ENCODE measurements around the gene PIK3CB.
"Not testable (repeated sequence)": the region's sequence is repeated elsewhere in the genome, so short reads cannot be mapped to it uniquely, and the experiment has no call there.

Gene PIK3CB

DNA sequence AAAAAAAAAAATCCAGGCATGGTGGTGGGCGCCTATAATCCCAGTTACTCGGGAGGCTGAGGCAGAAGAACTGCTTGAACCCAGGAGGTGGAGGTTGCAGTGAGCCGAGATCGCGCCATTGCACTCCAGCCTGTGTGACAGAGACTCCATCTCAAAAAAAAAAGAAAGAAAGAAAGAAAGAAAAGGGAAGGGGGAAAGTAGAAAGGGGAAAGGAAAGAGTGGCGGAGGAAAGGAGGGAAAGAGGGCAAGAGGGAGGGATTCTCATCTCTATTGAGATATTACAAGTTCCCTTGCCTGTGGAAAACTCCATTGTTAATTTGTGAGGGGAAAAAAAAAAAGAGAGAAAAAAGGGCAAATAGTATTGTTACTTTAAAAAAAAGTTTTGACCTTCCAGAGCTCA is 32.5 kb downstream of the PIK3CB start:
- not testable (repeated sequence) for DNase-seq

DNA sequence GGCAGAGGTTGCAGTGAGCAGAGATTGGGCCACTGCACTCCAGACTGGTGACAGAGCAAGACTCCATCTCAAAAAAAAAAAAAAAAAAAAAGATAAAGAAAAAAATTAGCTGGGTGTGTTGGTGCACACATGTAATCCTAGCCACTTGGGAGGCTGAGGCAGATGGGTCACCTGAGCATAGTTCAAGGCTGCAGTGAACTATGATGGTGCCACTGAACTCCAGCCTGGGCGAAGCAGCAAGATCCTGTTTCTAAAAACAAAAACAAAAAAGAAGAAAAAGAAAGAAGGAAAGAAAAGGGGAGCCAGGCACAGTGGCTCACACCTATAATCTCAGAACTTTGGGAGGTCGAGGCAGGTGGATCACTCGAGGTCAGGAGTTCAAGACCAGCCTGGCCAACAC is 32.9 kb downstream of the PIK3CB start:
- no peak for DNase-seq

DNA sequence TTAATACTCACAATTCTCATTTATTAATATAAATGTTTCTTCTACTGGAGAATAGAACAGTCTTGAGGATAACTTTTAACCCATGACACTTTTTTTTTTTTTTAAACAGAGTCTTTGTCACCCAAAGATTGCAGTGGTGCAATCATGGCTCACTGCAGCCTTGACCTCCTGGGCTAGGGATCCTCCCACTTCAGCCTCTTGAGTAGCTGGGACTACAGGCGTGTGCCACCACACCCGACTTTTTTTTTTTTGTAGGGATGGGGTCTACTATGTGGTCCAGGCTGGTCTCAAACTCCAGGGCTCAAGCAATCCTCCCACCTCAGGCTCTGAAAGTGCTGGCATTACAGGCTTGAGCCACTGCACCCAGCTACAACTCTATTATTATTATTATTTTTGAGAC is 34.5 kb downstream of the PIK3CB start:
- DNase-seq: no peak

DNA sequence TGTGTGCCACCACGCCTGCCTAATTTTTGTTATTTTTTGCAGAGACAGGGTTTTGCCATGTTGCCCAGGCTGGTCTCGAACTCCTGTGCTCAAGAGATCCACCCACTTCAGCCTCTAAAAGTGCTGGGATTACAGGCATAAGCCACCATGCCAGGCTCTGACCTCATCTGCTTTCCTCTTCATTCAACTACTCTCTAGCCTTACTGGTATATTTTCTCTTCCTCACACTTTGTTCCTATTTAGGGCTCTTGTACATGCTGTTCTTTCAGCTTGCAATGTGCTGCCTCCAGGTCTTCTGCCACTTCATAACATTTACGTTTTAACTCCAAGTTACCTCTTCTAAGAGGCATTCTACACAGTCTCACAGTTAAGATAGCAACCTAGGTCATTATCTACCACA is 34.9 kb downstream of the PIK3CB start:
- DNase-seq: no peak

DNA sequence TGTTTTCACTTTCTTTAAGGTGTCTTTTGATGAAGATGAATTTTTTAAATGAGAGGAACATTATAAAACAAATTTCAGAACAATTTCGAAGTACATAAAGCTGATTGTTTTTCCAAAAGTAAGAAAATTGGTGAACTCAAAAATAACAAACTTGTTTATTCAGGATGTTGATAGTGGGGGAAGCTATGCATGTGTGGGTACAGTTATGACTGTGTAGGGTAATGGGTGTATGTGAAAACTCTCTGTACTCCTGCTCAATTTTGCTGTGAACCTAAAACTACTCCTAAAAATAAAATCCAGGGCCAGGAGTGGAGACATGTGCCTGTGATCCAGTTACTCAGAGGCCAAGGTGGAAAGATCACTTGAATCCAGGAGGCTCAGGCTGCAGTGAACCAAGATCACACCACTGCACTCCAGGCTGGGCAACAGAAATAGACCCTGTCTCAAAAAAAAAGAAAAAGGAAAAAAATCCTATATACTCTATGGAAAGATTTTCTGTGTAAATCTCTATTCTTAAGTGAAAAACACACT is 37.2 kb downstream of the PIK3CB start:
- DNase-seq: no peak

DNA sequence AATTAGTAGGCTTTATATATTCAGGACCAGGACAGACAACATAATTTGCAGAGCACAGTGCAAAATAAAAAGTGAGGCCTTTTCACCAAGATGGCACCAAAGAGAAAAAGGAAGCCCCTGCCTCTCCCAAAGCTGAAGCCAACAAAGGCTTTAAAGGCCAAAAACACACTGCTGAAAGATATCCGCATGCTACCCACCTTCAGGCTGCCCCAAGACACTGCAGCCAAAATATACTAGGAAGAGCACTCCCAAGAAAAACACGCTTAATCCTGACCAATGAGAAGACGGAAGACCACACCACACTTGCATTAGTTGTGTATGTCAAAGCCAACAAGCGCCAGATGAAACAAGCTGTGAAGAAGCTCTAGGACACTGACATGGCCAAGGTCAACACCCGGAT is 38.0 kb downstream of the PIK3CB start:
- DNase-seq: no peak

DNA sequence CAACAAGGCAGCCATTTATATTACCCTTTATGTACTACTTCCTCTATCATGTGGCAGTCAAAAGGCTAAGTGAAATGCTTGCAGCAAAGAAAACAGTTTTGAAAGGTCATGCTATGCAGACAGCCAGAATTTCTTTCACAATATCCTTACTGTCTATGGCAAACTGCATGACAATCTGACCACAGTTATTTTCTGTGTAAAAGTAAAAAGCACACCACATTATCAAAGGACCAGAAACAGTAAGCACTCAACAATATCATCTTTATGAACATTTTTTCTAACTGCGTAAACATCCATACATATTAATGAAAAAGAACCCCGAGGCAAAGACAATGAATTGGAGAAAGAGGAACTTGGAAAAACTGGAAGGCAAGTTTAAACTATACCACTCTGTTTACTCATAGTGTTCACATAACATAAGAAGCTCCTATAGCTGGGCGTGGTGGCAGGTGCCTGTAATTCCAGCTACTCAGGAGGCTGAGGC is 47.9 kb downstream of the PIK3CB start:
- no peak for DNase-seq

DNA sequence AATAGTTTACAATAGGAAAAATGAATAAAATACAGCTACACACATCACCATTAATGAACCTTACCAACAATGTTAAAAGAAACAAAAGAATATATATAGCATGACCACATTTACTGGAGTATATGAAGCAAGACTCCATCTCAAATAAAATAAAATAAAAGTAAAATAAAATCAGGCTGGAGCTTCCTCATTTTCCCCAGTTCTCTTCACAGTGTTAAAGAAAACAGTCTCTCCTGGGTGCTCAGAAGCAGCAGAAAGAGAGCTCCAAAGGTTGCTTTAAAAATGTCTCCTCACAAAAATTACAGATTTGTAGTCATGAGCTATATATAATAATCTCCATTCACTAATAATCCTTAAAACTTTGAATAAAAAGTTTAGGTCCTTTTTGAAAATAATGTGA is 48.8 kb downstream of the PIK3CB start:
- DNase-seq: no peak

DNA sequence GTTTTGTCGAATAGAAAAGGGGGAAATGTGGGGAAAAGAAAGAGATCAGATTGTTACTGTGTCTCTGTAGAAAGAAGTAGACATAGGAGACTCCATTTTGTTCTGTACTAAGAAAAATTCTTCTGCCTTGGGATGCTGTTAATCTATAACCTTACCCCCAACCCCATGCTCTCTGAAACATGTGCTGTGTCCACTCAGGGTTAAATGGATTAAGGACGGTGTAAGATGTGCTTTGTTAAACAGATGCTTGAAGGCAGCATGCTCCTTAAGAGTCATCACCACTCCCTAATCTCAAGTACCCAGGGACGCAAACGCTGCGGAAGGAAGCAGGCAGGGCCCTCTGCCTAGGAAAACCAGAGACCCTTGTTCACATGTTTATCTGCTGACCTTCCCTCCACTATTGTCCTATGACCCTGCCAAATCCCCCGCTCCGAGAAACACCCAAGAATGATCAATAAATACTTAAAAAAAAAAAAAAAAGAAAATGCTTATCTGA is 49.3 kb downstream of the PIK3CB start:
- DNase-seq: not testable (repeated sequence)

DNA sequence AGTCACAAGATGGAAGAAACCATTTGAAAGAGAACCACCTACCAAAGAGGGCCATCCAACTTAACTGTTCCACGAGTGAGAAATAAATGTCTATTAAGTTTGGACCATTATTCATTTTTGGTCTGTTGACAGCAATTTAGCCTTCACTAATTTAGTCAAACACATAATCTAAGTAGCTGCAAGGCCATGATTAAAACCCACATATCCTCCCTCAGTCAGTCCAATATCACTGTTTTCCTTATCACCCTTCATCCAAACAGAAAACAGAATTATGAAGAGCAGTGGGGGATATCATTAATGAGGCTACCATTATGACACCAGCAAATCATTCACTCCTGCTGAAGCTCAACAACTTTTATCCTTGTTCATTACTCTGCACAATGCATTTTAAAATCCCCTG is 52.0 kb downstream of the PIK3CB start:
- no peak for DNase-seq

DNA sequence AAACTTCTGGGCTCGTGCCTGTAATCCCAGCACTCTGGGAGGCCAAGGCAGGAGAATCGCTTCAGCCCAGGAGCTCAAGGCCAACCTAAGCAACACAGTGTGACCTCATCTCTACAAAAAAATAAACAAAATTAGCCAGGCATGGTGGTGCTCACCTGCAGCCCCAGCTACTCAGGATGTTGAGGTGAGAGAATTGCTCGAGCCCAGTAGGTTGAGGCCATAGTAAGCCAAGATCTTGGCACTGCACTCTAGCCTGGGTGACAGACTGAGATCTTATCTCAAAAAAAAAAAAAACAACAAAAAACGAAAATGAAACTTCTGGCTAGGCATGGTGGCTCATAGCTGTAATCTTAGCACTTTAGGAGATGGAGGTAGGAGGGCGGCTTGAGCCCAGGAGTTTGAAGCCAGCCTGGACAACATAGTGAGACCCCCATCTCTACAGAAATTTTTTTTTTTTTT is 53.7 kb downstream of the PIK3CB start:
- no peak for DNase-seq

DNA sequence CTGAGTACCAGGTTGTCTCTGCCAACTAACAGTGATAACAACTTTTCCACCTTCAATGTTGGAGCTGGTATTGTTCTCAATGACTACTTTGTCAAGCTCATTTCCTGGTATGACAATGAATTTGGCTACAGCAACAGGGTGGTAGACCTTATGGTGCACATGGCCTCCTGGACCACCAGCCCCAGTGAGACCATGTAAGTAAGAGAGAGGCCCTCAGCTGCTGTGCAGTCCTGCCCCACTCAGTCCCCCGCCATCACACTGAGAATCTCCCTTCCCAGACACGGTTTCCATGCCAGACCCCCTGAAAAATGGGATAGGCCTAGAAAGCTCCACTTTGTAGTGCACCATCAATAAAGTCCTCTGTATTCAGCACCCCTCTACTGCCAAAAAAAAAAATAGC is 56.1 kb downstream of the PIK3CB start:
- no peak for DNase-seq

DNA sequence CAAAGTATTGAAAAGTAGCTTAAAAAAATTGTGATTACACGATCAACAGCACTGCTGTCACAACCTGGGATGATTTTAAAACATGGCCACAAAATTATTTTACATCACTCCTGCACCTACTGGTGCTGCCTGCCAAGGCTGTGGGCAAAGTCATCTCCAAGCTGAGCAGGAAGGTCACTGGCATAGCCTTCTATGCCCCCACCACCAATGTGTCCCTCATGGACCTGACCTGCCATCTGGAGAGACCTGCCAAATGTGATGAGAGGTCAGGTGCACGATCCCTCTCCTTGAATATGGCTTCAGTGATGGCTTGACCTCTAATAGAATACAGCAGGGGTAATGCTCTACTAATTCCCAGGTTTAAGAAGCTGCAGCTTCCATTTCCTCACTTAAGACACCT is 57.8 kb downstream of the PIK3CB start:
- DNase-seq: no peak

DNA sequence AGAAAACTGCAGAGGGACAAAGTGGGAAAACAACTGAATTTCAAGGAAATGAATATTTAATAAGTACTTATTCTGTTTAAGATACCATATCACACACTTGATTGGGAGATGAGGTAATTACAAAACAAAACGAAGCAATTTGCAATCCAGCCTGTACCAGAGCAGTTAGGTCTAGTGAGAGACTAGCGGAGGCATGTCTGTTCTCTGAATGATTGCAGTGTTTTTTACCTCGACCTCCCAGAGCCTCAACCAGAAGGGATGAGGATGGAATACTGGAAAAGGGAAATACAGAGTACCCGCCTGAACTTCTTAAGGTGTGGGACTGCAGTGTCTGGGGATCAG is 59.5 kb downstream of the PIK3CB start:
- no peak for DNase-seq

DNA sequence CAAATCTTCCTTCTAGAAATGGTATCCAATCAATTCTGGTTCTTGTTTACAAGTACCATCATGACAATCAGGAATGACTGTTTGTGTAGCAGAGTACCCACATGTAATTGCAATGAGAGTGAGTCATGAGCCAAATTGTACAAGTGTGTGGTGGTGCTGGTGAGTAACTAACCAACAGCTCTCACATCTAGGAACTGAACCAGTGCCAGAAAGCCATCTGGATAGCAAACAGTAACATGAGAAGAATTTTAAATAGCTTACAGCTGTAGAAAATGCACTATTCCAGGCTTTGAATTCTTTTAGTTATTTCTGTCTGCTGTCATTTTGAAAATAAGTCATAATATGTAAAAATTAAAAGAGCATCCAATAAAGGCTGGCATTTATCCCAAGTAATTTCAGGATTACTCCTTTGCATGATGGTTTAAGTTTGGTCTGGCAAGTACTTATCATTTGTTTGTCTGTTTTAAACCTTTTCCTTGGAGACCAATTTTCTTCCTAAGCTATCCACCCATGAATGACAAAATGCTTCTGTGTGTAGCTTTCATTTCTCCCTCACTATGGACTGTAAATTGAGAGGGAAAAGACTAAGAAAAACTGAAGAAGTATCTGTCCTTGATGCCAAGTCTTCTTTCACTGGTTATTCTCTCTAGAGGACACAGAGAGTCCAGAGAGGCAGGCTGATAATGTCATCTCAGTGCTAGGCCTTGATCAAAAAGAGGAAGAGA is 60.0 kb downstream of the PIK3CB start:
- peak; percentile 87 to 97 for DNase-seq

DNA sequence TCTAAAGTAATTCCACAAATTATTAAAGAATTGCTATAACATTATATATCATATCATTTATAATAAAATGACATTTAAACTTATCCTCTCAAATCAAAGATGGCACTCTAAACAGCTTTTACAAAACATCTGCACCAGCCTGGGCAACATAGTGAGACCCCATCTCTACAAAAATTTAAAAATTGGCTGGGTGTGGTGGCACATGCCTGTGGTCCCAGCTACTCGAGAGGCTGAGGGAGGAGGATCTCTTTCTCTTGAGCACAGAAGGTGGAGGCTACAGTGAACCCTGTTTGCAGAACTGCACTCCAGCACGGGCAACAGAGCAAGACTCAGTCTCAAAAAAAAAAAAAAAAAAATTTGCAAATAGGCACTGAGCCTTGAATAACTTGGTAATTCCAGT is 63.1 kb downstream of the PIK3CB start:
- no peak for DNase-seq

DNA sequence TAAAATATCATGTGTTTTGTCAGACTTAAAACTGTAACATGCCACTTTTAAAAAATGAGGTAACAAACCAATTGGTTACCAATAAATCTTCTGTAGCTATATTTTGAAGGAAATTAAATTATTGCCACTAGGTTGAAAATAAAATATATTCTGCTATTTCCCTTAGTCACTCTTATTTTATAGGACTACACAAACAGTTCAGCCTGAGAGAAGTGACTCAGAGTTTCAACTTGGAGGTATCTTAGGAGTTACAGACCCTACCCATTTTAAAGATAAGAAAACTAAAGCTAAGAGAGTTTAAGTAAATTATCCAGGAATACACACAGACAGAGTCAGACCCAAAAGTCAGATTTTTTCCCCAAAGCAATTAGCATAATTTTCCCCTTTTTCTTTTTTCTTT is 65.1 kb downstream of the PIK3CB start:
- no peak for DNase-seq

DNA sequence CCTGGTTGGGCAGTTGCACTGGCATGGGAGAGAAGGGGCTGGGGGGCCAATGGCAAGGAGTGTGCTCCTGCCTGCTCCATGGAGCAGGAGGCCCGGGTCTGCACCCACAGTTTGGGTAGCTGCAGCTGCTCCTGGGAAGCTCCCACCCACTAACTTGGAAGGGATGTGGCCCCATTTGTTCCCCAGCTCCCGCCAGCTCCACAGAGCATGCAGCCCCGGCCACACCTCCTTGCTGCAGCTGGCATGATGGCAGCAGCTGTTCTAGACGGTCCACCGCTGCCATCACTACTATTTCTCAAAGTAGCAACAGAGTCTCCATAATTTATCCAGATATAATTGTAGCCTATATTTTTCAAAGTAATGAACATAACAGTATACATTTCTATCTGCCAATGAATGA is 65.8 kb downstream of the PIK3CB start:
- no peak for DNase-seq

DNA sequence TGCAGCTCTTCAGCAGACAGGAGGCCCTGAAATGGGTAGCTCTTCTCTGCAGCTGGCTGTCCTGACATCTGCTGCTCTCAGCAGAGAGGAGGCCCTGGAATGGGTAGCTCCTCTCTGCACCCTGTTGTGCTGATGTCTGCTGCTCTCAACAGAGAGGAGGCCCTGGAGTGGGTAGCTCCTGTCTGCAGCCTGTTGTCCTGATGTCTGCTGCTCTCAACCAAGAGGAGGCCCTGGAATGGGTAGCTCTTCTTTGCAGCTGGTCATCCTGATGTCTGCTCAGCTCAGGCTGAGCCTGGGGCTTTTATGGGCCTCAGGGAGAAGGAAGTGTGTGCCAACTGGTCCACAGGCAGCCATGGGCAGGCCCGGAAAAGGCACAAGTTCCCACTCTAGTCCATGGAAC is 66.6 kb downstream of the PIK3CB start:
- no peak for DNase-seq

DNA sequence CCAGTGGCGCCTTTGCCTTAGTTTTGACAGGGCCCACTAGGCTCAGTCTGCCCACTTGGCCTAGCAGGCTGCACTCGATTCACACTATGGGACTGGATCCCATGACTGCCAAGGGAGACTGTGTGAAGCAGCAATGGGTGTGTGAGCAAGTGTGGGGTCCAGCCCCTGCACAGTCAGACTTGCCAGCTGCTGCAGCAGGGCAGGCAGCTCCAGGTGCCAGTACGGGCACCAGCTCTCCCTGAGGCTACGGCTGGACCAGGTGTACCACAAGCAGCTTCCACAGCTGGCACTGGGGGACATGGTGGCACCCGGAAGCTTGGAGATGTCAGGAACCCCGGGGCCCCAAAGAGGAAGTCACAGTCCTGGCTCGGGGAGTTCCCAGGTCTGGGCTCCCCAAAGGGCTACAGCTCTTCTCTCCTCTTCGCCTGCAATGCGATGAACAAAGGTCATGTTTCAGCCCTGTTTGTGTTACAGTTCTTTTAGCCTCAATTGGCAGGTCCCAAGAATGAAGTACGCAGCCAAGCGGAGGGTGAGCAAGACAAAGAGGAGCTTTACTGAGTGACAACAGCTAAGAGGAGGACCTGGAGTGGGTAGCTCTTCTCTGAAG is 67.1 kb downstream of the PIK3CB start:
- no peak for DNase-seq

DNA sequence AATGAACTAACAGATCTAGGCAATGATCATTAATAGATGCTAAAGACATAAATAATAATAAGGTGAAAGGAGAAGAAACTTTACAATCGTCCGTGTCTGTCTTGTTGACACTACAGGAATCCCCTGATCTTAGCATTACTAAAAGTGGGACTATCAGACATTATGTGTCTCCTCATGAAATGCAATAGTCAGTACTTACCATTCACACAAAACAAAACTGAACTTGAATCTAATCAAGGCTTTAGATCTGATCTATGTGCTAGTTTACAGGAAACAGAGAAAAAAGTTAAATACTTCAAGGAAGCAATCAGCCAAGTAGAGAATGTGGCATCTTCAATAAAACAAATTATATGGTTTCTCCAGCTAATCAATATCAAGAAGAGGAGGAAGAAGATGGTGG is 73.7 kb downstream of the PIK3CB start:
- DNase-seq: no peak

DNA sequence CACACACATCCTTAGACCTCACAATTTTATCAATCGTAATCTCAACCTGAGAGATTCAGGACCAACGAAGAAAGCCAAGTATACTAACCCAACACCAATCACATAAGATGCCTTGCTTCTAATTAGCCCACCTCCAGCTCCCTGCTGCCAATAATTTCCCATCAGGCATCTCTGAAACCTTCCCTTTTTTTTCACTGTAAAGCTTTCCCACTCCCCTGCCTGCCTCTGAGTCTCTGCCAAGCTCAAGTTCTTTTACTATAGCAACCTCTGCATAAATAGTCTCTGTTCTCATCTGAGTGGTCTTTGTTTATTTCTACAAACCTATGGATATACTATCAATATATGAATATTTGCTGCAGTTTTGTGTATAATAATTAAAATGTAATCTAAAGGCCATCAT is 86.5 kb downstream of the PIK3CB start:
- DNase-seq: no peak

DNA sequence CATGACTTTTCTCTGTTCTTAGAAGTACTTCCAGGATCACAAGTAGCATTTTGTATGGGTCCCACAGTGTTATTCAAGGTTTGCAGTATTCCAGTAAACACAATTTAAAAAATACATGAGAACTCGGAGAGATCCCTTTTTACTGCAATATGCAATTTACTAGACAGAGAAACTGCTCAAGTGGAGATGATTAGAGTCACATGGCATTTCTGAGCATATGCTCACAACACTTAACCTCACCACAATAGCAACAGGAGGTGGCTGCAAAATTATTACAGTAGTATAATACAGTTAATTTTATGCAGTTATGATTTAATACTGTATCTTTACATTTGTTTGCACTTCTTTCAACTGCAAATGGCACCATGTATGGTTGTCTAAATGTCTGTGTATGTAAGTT is 87.5 kb downstream of the PIK3CB start:
- DNase-seq: no peak

DNA sequence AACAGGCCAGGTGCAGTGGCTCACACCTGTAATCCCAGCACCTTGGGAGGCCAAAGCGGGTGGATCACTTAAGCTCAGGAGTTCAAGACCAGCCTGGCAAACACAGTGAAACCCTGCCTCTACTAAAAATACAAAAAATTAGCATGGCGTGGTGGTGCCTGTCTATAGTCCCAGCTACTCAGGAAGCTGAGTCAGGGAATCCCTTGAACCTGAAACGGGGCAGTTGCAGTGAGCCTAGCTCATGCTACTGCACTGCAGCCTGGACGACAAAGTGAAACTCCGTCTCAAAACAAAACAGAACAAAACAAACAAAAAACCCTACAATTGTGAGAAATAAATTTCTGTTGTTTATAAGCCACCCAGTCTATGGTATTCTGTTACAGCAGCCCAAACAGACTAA is 94.7 kb downstream of the PIK3CB start:
- DNase-seq: no peak

DNA sequence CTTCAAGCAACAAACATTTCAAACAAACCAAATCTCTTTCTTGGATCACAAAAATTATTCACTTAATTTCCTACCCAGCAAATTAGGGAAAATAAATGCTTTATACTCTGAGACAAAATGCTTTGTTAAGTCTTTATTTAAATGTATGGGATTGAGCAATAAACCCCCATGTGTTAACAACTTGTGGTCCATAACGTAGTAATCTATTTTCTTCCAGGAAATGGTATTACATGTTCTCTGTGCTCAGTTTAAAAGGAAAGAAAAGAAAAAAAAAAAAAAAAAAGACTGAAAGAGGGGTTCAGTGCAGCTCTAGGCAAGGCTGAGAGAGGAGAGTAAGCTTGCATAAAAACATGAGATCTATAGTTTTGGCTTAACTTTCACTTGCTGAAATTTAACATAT is 102.3 kb downstream of the PIK3CB start:
- DNase-seq: no peak
